ENCODE measurements around the gene CCRL2. TPM values are rescaled to one million over a fixed set of nuclear protein-coding genes. Genes with fewer than 3 reads are reported as not detected.
"Not testable (repeated sequence)": the region's sequence is repeated elsewhere in the genome, so short reads cannot be mapped to it uniquely, and the experiment has no call there.

Gene CCRL2
- polyA plus RNA-seq, 1 donor from 2014 or later: not detected

GRCh38 chr3:46401579-46401978 is 5.5 kb upstream of the CCRL2 start:
- H3K9me2 ChIP-seq (ENCODE audit: insufficient read depth, low read length): no peaks in the 10 kb centered on the region
- H3K9ac ChIP-seq (ENCODE audit: low read length): no peak overlapping the region
- H3F3A ChIP-seq (ENCODE audit: insufficient read depth, low read length, poor library complexity, severe bottlenecking): no peaks in the 10 kb centered on the region
- no peak overlapping the region for H3K4me3 ChIP-seq (ENCODE audit: low read length)
- no peaks in the 10 kb centered on the region for H3K27me3 ChIP-seq (ENCODE audit: insufficient read depth, low read depth, low read length)
- no peak overlapping the region for H3K27ac ChIP-seq (ENCODE audit: low read length)
- no peaks in the 10 kb centered on the region for H3K79me2 ChIP-seq (replicated peaks; ENCODE audit: insufficient read depth, low read length)
- no peaks in the 10 kb centered on the region for H3K9me3 ChIP-seq (ENCODE audit: low read length)
- H4K20me1 ChIP-seq (ENCODE audit: insufficient read depth): no peaks in the 10 kb centered on the region
- H3K36me3 ChIP-seq (ENCODE audit: insufficient read depth, low read length): no peaks in the 10 kb centered on the region
- no peak overlapping the region for H2AFZ ChIP-seq (ENCODE audit: low read depth, low read length)
- no peak overlapping the region for H3K4me2 ChIP-seq (ENCODE audit: low read length)
- TF ChIP-seq REST (IDR thresholded peaks at IDR 0.05; ENCODE audit: borderline replicate concordance) (no peak), TAF1 (IDR thresholded peaks at IDR 0.05; ENCODE audit: low read depth) (no peak), EZH2 (IDR thresholded peaks at IDR 0.05; ENCODE audit: borderline replicate concordance, insufficient read depth, low read length, poor library complexity, severe bottlenecking) (no peak), MXI1 (conservative IDR thresholded peaks at IDR 0.05; ENCODE audit: poor library complexity, severe bottlenecking) (no peak), EP300 (conservative IDR thresholded peaks at IDR 0.05; ENCODE audit: poor library complexity, severe bottlenecking) (no peak), RAD21 (conservative IDR thresholded peaks at IDR 0.05) (no peak), CTCF (IDR thresholded peaks at IDR 0.05; ENCODE audit: poor library complexity, severe bottlenecking) (no peak), POLR2AphosphoS5 (IDR thresholded peaks at IDR 0.05) (no peak), SMC3 (conservative IDR thresholded peaks at IDR 0.05; ENCODE audit: poor library complexity) (no peak)

- not testable (repeated sequence) for H3K9me2 ChIP-seq (ENCODE audit: insufficient read depth, low read length); H3K4me3 ChIP-seq (ENCODE audit: low read length); H3K36me3 ChIP-seq (ENCODE audit: insufficient read depth, low read length); H2AFZ ChIP-seq (ENCODE audit: low read depth, low read length); H3K9ac ChIP-seq (ENCODE audit: low read length); H3K27me3 ChIP-seq (ENCODE audit: insufficient read depth, low read depth, low read length); H3K27ac ChIP-seq (ENCODE audit: low read length); H3K4me2 ChIP-seq (ENCODE audit: low read length); H3K9me3 ChIP-seq (ENCODE audit: low read length); H3F3A ChIP-seq (ENCODE audit: insufficient read depth, low read length, poor library complexity, severe bottlenecking); H3K79me2 ChIP-seq (replicated peaks; ENCODE audit: insufficient read depth, low read length); H4K20me1 ChIP-seq (ENCODE audit: insufficient read depth)
Measured at GRCh38 chr3:46402902-46403301, 4.2 kb upstream of the CCRL2 start.

Data from neural cell (in vitro differentiated cells).